NCI-H2196 (cell line): ENCODE data around the gene PRKCA.

Experiments
- DNase-seq: peaks from one replicate; lab custom pipeline; 2025; ENCODE audit not compliant: unreplicated experiment; lab: John Stamatoyannopoulos, UW

The PRKCA gene

DNA sequence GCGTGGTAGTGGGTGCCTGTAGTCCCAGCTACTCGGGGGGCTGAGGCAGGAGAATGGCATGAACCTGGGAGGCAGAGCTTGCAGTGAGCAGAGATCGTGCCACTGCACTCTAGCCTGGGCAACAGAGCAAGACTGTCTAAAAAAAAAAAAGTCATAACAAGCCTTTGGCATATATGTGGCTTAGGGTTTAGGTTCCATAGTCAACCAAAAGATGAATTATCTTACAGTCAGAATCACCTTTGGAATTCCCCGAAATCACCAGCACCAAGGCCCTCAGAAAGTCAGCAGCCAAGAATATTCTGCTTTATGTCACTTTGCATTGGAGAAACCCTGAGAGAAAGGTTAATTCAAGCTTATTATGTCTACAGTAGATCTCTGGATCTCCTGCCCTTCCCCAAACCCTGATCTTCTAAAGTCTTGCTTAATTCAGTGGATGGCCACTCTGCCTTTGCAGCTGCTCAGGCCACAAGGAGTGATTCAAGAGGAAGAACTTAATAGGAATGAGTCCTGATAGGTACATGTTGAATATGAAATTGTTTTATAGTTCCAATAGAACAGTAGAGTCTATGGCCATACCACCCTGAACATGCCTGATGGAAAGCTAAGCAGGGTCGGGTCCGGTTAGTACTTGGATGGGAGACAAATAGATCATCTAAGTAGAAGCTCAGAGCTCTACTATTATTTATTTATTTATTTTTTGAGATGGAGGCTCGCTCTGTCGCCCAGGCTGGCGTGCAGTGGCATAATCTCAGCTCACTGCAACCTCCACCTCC, 336.5 kb downstream of the PRKCA start:
- no peak for DNase-seq

DNA sequence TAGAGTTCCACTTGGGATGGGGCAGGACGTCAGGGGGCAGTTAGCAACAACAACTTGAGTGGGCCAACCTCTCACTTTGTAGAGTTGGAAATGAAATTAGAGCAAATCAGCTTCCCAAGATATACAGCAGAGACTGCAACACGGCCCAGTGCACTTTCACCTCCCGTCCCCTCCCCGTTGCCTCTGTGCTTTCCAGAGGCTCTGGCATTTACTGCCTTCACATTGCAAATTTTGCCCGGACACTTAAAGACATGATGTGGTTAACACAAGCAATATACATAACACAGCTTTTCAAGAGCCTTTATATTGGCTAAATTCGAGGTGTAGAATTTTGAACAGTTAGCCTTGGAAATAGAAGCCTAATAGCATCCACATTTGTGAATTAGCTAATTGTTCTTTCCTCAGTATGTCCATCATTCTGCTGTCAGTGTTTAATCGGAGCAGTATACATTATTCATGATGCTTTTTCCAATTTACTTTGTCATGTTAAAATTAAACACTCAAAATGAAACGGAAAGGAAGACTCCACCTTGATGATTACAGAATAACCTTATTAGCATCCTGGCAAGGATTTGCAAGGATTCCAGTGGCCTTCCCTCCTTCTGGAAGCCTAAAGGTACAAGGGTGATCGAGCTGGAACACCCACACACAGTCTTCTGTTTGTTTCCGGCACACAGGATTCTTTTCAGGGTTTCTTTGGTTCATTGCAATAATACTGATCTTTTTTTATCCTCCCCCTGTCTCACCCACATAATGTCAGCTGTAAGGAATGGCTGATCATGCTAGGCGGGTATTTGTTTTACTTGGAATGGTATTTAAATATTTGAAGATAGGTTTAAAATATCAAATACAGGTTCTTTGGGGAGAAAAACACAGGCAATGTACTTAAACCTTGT, 341.6 kb downstream of the PRKCA start:
- no peak for DNase-seq

DNA sequence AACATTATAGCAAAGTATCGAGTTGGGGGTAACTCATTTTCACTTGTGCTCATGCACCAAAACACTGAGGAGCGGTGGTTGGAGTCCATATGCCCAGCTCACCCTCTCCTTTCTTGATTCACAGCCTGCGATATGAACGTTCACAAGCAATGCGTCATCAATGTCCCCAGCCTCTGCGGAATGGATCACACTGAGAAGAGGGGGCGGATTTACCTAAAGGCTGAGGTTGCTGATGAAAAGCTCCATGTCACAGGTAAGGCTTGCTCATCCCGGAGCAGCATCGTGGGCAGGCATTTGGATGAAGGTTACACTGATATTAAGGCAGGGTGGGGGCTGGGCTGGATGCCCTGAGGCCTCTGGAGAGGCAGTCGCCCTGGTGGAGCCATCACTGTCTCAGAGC, 342.8 kb downstream of the PRKCA start:
- no peak for DNase-seq

DNA sequence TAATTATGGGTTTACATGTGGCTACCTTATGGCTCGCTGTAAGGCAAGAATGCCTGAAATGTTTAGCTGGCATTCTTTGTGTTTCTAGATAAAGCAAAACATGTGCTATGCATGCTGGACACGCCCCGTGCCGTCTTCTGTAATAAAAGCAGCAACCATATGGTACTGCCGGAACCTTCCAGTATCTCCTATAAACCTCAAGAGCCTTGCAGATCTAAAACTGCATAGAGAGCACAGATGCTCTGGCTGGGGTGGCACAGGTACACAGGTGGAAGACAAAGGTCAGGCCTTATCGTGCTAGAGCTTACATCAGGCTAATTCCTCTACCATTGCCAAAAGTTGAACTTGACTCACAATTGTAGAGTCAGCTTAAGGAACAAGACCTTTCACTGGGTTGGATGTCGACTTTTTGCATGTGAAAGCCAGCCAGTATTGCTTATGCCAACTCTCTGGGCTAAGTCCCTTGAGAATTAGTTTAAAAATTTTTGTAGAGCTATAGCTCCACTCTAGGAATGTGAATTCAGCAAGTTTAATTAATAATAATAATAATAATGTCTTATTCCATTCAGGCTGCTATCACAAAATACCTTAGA, 345.1 kb downstream of the PRKCA start:
- DNase-seq = no peak

DNA sequence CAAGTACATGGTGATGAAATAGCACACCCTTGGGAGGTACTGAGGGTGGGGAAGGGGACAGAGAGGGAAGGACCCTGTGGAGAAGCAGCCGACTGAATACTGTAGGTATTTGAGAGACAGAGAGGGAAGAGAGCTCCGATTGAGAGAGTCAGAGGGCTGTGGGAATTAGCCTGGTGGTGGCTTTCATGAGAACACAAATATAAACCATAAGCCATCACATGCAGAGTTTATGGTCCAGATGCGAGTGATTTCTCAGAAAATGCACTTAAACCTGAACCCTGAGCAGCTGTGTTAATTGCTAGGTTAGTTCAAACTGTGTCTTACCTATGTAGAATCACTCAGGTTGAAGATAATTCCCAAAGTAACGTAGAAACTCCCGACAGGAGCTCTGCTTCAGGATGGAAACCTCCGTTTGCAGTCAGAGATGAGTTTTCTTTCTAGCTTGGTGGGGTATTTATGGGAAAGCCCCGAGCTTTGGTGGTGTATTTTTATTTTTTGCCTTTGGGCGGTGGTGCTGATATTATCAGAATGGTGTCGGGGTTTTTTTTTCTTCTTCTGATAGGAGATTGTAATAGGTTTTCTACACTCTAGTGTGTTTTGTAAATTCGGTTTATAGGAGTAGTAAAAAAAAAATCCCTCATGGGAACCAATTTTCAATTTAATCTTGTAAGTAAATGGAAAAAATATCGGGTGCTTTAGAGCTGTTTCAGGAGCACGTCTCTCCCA, 347.6 kb downstream of the PRKCA start:
- DNase-seq = no peak

DNA sequence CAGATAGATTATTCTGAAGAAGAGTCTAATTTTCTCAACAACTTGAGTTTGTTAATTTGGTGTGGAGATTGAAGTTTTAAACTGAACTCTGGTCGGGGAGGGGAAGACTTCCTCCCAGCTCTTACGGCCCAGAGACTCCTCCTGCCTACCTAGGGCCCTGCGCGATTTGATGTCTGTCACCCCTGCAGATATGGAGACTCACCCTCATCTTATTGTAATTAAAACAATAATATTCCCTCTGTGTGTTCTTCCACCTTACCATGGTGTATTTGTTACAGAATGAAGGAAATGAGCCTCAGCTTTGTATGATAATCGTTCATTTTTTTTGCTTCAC, 348.1 kb downstream of the PRKCA start:
- no peak for DNase-seq

DNA sequence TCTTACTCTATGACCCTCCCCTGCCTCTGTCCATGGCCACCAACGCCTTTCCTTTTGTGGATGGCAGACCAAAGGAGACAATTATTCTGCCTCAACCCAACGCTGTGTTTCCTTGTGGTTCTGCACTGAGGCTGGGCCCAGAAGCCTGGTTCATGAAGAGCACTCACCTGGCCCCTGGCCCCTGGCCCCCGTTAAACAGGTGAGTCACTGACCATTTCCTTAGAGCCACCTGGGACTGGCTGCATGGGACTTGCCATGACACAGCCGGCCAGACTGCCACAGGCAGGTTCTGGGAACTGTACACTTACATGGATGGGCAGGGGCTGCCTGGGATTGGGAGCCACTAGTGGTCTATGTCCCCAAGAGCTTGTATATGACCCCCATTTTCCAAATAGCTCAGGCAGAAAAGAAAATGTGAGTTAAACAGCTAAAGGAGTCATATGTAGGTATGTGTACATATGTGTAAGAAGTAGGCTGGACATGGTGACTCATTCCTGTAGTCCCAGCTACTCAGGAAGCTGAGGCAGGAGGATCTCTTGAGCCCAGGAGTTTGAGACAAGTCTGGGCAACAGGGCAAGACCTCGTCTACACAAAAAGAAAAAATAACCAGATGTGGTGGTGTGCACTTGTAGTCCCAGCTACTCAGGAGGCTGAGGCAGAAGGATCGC, 350.6 kb downstream of the PRKCA start:
- no peak for DNase-seq

DNA sequence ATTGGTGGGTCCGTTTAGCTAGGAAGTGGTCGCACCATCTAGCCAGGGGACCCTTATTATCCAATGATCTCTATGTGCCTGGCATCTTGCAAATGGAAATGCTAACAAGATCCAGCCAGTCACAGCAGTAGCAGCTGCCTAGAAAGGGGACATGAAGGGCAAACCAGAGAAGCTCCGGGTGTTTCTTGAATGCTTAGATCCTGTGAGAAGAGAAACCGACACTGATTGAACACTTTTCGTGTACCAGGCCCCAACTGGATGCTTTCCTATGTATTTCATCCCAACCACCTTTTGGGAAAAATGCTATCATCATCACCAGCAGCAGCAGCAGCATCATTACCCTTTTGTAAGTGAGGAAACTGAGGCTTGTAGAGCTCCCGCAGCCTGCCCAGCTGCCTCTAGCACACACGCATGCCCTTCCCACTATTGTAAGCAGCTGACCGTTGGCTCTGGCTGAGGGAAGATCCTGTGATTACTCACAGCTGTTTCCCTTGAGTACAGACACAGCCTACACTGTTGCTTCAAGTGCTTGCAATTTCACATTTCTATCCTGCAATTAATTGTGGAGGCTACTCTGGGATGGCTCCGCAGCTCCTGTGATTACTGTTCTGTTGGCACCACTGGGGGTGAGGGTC, 351.8 kb downstream of the PRKCA start:
- DNase-seq = no peak

DNA sequence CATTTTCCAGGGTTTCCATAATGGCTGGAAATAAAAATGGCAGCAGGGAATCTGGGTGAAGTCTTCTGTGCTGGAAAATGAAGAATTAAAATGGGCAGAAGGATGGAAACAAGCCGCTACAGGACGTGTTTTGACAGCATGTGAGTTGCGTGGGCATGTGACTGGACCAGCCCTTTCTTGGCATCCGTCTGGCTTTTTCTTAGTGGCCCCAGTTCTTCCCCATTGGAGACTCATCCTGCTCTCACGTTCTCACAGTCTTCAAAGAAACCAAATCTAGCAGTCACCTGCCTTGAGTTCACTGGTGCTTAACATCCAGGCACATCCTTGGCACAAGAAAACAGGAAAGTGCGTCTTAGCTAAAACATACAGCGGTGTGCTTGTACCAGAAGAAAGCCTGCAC, 352.4 kb downstream of the PRKCA start:
- DNase-seq = no peak

DNA sequence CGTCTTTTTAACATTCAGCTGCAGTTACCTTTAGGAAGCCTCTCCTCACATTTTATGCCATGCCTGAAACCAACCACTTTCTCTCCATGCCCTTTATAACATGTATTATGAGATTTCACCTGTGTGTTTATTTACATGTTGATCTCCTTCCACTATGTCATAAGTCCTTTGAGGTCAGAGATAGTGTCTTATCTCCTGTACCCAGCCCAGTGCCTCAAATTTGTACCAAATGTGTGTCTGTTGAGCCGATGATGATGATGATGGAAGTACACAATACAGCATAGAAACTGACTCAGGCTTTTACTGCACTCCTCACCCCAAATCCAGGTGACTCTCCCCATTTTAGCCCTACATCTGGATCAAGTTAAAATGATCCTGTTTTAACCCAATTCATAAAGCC, 353.0 kb downstream of the PRKCA start:
- DNase-seq = no peak

DNA sequence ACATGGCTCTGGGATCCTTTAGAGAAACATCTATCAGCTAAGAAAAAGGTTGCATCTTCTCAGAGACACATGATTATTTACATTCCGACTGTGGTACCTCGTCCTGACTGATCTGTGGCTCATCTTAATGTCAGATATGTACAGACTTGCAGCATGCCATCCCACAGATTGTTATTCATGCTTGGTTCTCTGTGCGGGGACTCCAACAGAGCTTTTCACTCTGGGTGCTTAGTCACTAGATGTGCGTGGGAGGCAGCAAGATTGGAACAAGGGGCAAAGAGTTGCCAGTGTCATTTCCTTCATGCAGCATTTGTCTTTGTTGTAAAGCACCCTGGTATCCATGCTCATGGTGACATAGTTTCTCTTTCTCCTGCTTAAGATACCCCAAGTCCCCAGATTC, 353.4 kb downstream of the PRKCA start:
- DNase-seq = no peak

DNA sequence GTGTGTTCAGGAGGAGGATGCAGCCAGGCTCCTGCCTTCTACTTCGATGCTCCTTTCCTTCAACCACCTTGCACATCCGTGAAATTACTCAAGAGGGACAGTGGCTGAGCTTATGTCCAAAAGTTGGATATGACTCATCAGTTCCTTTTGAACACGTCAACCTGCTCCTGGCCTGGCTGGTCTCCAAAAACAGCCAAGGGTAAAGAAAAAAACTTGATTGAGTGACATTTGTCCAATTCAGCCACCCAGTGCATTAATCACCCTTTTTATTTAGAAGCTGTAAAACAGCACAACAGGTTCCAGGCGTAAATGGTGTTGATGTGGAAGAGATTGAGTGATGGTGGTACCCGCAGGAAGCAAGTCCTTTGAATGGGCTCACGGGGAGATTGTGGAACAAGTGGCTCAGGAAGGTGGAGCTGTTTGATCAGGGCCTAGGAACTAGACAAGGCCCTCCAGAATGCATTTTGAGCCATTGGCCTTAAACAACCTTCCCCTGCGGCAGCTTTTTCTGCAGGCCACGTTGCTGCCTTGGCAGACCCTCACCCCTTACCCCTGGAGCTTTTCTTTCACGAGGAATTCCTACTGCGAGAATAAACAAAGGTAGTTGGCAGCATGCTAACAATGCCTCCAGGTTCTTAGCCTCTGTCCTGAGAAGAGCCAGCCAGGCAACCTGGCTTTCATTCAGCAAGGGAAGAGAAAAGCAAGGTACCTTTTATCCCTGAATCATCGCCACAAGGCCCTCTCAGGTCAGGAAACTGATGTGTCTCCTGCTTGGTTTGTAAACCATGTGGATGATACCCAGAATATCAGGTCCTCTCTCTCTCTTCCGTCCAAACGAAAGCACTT, 359.2 kb downstream of the PRKCA start:
- DNase-seq = peak; percentile 24

DNA sequence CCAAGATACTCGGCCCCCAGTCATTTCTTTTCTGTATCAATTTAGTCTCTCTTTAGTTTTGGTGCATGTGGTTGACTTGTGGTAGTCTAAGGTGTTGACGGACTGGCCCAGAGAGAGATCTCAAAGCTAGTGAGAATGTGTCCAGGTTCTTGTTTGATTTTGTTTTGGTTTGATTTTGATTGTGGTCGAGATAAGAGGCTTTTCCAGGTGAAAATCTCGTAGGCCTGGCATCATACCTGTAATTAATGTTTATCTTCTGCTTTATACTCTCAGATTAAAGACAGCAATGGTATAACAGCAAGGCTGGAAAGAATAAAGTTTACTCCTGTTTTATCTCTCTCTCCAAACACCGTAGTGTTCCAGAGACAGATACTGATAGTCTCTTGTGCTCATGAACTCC, 360.1 kb downstream of the PRKCA start:
- DNase-seq = no peak

DNA sequence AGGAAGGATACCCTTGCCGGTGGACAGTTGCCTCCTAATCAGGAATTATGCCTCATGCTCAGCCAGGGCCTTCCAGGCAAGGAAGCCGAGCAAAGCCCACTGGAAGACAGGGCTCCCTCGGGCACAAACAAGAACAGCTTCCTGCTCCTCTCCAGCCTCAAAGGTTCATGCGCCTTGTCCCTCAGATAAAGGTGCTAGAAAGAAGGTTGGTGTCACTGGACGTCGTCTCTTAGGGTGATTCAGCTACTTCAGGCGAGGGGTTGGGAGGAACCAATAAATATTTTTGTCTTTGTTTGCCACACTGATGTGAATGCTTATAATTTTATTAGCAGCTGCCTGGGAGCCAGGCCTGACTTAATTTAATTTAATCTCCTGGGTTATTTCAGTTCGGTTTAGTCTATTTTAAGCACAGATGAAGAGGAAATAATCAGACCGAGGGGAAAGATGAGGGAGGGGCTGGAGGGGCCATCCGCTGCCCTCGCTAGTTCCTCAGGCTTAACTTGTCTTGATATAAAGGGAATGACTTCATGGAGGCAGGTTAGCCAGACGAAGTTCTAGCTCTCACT, 360.7 kb downstream of the PRKCA start:
- no peak for DNase-seq

DNA sequence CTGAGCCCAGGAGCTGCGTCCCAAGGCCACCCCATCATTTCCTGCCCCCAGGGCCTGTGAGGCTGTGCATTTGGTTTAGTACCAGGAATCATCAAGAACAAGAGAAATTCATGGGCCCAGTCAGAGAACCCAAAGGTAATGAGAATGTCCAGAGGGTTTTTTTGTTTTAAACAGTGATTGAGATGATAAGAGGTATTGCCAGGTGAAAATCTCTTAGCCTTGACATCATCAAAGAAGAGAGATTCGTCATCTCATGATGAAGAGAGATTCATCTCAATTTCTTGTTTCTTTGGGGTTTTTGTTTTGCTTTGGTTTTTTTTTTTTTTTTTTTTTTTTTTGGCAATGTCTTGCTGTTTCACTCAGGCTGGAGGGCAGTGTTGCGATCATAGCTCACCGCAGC, 361.9 kb downstream of the PRKCA start:
- DNase-seq = no peak

DNA sequence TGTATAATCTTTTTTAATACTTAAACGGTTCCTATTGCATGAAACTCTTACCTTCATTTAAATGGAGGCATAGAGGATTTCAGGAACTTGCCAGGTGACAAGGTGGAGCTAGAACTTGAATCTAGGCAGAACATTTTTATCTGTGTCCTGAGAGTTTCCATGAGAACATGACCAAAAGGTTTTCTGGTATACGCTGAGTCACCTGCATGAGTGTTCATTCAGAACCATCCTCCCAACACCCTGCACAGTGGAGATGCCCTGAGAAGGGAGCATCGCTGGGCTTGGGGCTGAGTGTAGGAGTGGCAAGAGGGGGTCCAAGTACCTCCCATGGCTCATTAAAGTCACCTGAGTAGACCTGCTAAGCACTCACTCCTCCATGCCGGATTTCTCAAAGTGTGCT, 362.8 kb downstream of the PRKCA start:
- no peak for DNase-seq

DNA sequence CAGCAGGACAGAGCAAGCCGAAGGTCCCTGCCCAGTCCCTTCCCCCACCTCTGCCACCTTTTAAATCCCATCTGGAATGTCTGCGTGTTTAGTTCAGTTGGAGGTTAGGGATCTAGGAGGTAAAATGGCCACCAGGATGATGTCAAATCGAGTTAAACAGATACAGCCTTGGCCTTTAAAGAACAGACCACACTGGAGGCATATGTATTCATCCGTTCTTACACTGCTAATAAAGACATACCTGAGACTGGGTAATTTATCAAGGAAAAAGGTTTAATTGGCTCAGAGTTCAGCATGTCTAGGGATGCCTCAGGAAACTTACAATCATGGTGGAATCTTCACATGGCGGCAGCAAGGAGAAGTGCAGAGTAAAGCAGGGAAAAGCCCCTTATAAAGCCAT, 364.7 kb downstream of the PRKCA start:
- DNase-seq = no peak

DNA sequence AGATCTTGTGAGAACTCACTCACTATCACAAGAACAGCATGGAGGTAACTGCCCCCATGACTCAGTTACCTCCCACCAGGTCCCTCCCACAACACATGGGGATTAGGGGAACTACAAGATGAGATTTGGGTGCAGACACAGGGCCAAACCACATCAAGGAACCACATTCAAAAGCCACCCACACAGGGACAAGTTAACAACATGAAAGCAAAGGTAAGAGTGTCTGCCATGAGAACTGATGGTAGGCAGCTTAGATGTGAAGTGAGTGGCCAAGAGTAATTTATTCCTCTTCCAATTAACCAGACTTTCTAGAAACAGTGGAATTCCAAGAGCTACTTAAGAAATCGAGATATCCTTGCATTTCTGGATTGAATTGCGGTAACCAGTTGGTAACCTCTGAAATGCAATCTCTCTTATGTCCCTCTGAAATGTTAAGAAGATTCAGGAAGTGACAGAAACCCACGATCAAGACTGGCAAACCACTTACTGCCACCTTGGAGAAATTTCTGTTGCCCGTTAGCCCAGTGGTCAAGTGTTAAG, 365.1 kb downstream of the PRKCA start:
- DNase-seq = no peak

DNA sequence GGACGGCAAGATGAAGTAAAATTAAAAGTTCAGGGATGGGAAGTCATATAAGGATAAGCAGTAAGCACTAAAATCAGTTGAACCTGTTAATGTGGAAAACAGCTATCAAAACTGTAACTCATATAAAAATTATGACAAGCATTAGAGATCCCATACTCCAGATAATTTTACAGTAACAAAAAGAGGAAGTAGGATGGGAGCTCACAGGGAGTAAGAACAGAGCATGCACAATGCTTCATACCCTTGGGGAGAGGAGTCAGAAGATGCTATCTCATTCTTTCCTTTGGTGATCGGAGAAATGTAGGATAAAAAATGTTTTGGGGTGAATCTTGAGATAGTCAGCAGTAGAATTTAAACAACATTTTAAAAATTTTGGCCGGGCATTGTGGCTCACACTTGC, 367.8 kb downstream of the PRKCA start:
- no peak for DNase-seq
